ENCODE measurements around the gene SDR39U1.

GRCh38 chr14:24441485-24441884 is 1.1 kb downstream of the SDR39U1 start:
- TF ChIP-seq TCF7L2 (IDR thresholded peaks at IDR 0.05; ENCODE audit: borderline replicate concordance, extremely low read depth, insufficient read depth, insufficient read length): no peak
- no peak for TF ChIP-seq ZNF274 (IDR thresholded peaks at IDR 0.05; ENCODE audit: low read depth, low read length)
- TF ChIP-seq EZH2 (IDR thresholded peaks at IDR 0.05): no peak
- no peak for TF ChIP-seq YY1 (IDR thresholded peaks at IDR 0.05; ENCODE audit: extremely low read depth, insufficient replicate concordance, low read depth, low read length)
- TF ChIP-seq CTCF (IDR thresholded peaks at IDR 0.05 in 2 of 3, conservative IDR thresholded peaks at IDR 0.05 in 1 of 3; ENCODE audit: borderline replicate concordance in 1 of 3, insufficient read depth in 1 of 3, low read depth in 2 of 3, low read length in 2 of 3): no peak
- no peak for TF ChIP-seq ELF1 (IDR thresholded peaks at IDR 0.05; ENCODE audit: borderline replicate concordance, low read depth)
- TF ChIP-seq REST (IDR thresholded peaks at IDR 0.05; ENCODE audit: low read depth): no peak
- TF ChIP-seq SIN3A (IDR thresholded peaks at IDR 0.05; ENCODE audit: low read depth): no peak
- no peak for TF ChIP-seq POLR2AphosphoS5 (IDR thresholded peaks at IDR 0.05; ENCODE audit: low read depth, low read length)
- no peak for TF ChIP-seq CEBPB (IDR thresholded peaks at IDR 0.05; ENCODE audit: low read depth)
- TF ChIP-seq ZFX (IDR thresholded peaks at IDR 0.05): no peak
- no peak for TF ChIP-seq RAD21 (IDR thresholded peaks at IDR 0.05; ENCODE audit: low read depth)
- no peak for TF ChIP-seq EGR1 (IDR thresholded peaks at IDR 0.05; ENCODE audit: low read depth)
